Fibroblast of lung (primary cell): ENCODE data around the gene TCF12.

ENCODE experiments used
- CTCF ChIP-seq, 2 donors: IDR thresholded peaks in 1 of 2; conservative IDR thresholded peaks in 1 of 2; 1 replicate in 1 of 2; 2 replicates in 1 of 2; pipeline ENCODE4 v1.5.1; 2011 to 2012; ENCODE audit warnings: low read length in 2 of 2, control low read depth in 1 of 2, inconsistent platforms in 1 of 2, low read depth in 1 of 2, mild to moderate bottlenecking in 1 of 2
- EZH2 ChIP-seq: IDR thresholded peaks from 2 replicates; pipeline ENCODE4 v1.5.1; 2012; ENCODE audit warnings: low read length, control low read depth, mild to moderate bottlenecking; ENCODE audit errors: missing control alignments

GRCh38 chr15:57189466-57189865 lies 271.0 kb downstream of the TCF12 start:
- TF ChIP-seq CTCF (conservative IDR thresholded peaks at IDR 0.05 in 1 of 2, IDR thresholded peaks at IDR 0.05 in 1 of 2; ENCODE audit: low read depth in 1 of 2, low read length in 2 of 2) (no peak), EZH2 (no peak)
